ENCODE measurements around the gene SULT1A2. TPM values are rescaled to one million over a fixed set of nuclear protein-coding genes. Genes with fewer than 3 reads are reported as not detected.
A peak's percentile ranks its signal among the peaks of the same experiment; 100 is the strongest.
"Not testable (repeated sequence)": the region's sequence is repeated elsewhere in the genome, so short reads cannot be mapped to it uniquely, and the experiment has no call there.

SULT1A2 gene
- polyA plus RNA-seq, 3 donors = 0.81 to 3.1 (median 2.7) TPM

- no peak for DNase-seq
These were observed 5.5 kb downstream of the SULT1A2 start for GRCh38 chr16:28591355-28591754.

DNA sequence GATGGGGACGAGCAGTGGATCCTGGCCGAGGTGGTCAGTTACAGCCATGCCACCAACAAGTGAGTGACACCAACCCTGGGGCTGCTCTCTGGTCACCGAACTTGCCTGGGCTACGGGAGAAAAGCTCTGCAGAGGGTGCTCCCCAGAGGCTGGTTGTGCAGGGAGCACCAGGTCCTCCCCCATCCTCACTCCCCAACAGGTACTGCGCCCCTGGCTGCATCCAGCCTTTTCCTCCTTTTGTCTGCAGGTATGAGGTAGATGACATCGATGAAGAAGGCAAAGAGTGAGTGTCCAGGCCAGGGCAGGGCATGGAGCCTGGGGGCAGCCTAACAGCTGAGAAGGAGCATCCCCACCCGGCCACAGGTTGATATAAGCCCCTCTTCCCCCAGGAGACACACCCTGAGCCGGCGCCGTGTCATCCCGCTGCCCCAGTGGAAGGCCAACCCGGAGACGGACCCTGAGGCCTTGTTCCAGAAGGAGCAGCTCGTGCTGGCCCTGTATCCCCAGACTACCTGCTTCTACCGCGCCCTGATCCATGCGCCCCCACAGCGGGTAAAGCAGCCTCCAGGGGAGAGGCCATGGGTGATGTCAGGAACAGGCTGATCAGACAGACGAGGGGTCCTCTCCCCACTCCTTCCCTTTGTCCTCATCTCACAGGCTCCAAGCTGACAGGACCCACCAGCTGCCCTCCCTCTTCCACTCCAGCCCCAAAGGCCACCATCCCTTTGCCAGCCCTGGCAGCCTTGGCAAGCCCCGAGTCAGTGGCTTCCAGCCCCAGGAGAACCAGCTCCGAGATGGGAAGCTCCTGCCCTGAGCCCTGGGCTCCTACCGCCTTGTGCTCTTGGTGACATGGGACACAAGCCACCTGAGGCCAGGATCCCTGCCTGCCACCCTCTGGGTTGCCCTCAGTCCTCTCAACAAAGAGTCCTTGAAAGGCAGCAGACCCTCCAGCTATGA lies 6.2 kb downstream of the SULT1A2 start:
- DNase-seq = no peak

DNA sequence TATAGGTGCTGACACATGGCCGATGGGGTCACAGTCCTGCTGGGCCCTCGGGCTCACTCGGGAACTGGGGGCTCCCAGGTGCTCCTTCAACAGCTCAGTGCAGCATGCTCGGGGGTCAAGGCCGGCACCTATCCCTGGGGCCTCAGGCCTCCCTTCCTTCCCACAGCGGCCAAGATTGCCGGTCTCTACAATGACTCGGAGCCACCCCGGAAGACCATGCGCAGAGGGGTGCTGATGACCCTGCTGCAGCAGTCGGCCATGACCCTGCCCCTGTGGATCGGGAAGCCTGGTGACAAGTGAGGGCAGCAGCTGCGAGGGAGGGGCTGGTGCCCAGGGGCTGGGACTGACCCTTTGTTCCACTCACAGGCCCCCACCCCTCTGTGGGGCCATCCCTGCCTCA lies 6.9 kb downstream of the SULT1A2 start:
- no peak for DNase-seq

DNA sequence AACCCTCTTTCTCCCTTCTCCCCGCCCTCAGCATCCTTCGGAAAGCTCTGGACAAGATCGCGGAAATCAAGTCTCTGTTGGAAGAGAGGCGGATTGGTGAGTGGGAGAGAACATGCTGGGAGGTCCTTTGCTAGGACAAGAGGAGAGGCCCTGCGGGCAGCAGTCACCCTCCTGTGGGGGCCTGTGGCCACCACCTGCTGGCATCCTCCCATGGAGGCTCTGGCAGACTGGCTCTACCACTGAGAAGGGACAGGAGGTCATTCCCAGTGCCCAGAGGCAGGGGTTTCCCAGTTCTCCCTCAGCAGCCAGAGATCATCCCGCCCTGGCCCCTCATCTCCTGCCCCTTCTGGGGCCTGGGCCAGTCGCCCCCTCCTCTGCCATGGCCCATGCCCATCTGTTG lies 7.8 kb downstream of the SULT1A2 start:
- DNase-seq = no peak

GRCh38 chr16:28587386-28587785 lies 9.5 kb downstream of the SULT1A2 start:
- DNase-seq = no peak

- no peak for DNase-seq
These were observed 10.4 kb downstream of the SULT1A2 start for GRCh38 chr16:28586466-28586865.

DNA sequence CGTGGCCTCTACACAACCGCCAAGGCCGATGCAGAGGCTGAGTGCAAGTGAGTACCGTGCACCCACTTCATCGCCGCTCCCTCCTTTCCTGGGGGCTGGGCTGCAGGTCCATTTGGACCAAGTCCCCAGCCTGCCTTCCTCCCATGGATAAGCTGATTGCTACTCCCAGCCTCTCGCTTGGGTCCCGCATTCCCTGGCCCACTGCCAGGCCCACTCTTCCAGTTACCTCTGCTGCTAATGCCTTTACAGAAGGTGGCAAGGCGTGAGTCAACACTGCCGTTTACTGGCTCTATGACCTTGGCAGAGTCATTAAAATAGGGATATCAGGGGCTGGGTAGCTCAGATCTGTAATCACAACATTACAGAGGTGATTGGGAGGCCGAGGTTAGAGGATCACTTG lies 11.2 kb downstream of the SULT1A2 start:
- DNase-seq = no peak

GRCh38 chr16:28580726-28581315 lies 16.0 kb downstream of the SULT1A2 start:
- DNase-seq = no peak

DNA sequence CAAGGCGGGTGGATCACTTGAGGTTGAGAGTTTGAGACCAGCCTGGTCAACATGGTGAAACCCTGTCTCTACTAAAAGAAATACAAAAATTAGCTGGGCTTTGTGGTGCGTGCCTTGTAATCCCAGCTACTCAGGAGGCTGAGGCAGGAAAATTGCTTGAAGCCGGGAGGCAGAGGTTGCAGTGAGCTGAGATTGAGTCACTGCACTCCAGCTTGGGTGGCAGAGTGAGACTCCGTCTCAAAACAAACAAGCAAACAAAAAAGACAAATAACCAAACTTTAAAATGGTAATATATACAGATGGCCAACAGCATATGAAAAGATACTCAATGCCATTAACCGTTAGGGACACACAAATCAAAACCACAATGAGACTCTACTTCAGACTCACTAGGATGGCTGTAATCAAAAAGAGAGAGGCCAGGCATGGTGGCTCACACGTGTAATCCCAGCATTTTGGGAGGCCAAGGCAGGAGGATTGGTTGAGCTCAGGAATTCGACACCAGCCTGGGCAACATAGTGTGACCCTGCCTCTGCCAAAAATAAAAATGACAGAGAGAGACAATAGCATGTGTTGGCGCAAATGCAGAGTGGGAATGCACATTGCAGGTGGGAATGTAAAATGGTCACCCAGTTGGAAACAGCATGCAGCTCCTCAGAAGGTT lies 21.3 kb downstream of the SULT1A2 start:
- no peak for DNase-seq

GRCh38 chr16:28574925-28575324 lies 21.9 kb downstream of the SULT1A2 start:
- no peak for DNase-seq

- no peak for DNase-seq
These were observed 22.8 kb downstream of the SULT1A2 start for GRCh38 chr16:28573738-28574718.

DNA sequence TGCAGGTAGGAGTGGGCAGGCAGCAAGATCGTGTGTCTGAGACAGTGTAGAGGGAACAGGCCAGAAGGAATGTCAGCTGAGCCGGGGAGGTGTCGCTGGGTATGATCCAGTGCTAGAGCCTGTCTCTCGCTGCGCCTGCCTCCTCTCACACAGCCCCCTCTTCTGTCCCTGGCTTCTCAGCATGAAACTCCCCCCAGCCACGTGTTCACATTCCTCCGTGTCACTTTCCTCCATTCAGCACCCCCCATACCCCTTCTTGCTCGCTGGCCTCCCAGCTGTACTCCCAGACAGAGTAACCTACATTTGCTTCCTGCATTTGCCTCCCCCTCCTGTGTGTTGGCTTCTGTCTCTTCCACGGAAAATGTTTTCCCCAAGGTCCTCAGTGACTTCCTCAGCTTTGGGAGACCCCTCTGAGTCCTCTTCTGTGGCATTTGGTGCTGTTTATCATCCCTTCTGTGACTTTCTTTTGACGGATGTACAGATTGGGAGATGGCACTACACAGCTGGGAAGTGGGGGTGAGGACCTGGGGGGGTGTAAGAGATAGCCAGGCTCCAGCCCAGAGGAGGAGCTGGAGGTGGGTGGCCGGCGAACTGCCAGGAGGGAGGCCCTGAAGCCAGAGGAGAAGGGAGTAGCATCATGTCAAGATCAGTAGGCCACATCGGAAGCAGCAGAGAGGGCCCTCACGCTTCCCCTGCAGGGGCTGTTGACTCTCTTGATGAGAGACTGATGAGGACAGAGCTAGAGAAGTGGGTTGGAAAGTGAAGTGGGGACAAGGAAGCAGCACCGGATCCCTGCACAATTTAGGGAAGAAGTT lies 23.9 kb downstream of the SULT1A2 start:
- peak; percentile 82 for DNase-seq

GRCh38 chr16:28569968-28570752 lies 26.7 kb downstream of the SULT1A2 start:
- no peak for DNase-seq

GRCh38 chr16:28569021-28569420 lies 27.8 kb downstream of the SULT1A2 start:
- no peak for DNase-seq

DNA sequence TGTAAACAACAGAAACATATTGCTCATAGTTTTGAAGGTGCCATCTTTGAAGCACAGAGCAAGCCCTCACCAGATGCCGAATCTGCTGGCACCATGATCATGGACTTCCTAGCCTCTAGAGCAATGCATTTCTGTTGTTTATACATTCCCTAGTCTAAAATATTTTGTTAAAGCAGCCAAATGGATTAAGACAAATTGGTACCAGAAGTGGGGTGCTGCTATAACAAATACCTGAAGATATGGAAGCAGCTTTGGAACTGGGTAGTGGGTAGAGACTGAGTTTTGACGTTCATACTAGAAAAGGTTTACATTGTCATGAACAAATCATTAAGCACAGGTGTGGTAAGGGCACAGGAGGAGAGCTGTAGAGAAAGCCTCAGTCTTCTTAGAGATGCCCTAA lies 29.6 kb downstream of the SULT1A2 start:
- no peak for DNase-seq

DNA sequence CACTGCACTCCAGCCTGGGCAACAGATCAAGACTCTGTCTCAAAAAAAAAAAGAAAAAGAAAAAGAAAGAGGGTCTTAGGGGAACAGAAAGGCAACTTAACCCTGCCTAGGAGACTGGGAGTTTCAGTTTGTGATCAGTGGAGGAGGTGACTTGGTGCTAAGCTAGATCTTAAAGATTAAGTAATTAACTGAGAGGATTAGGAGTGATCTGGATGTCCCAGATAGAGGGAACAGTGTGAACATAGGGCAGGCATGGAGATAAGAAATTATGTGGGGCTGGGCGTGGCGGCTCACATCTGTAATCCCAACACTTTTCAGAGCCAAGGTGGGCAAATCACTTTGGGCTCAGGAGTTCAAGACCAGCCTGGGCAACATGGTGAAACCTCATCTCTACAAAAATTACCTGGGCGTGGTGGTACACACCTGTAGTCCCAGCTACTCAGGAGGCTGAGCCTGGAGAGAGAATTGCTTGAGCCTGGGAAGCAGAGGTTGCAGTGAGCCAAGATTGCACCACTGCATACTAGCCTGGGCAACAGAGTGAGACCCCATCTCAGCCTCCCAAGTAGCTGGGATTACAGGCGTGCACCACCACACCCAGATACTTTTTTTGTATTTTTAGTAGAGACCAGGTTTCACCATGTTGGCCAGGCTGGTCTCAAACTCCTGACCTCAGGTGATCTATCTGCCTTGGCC lies 30.5 kb downstream of the SULT1A2 start:
- not testable (repeated sequence) for DNase-seq

DNA sequence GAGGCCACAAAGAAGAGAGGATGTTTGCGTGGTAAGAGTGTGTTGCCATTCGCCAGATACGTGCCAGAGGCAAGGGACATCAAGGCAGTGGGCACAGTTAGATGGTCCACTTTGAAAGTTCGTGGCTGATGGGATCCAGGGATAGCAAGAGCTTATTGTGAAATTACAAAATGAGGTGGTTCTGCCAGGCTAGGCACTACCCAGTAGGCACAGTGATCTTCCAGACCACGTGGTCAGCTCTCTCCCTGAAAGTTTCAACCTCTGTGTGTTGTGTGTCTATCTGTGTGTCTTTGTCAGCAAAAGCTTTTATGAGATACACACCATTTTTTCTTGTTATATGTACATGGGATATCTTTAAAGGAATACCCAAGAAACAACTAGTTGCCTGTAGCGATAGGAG lies 33.6 kb downstream of the SULT1A2 start:
- DNase-seq = no peak

GRCh38 chr16:28562199-28562598 lies 34.7 kb downstream of the SULT1A2 start:
- DNase-seq = no peak

GRCh38 chr16:28561557-28562187 lies 35.2 kb downstream of the SULT1A2 start:
- no peak for DNase-seq
